HFF-Myc (cell line): ENCODE results near the gene APOL1.

Experiments used
- DNase-seq: peaks from one replicate; pipeline ENCODE4 v3.0.0-alpha.2; 2011; ENCODE audit warnings: low read depth; ENCODE audit errors: extremely low read depth
- H3K4me3 ChIP-seq: replicated peaks from 2 replicates; pipeline ENCODE4 v1.5.1; 2011; ENCODE audit warnings: low read depth, mild to moderate bottlenecking, control low read depth, low read length
- TF ChIP-seq, protein P1 (sequence below): IDR thresholded peaks from 2 replicates; pipeline ENCODE4 v1.5.1; 2012; ENCODE audit warnings: mild to moderate bottlenecking, low read depth, low read length, control low read depth; ENCODE audit errors: missing control alignments

The APOL1 gene

DNA sequence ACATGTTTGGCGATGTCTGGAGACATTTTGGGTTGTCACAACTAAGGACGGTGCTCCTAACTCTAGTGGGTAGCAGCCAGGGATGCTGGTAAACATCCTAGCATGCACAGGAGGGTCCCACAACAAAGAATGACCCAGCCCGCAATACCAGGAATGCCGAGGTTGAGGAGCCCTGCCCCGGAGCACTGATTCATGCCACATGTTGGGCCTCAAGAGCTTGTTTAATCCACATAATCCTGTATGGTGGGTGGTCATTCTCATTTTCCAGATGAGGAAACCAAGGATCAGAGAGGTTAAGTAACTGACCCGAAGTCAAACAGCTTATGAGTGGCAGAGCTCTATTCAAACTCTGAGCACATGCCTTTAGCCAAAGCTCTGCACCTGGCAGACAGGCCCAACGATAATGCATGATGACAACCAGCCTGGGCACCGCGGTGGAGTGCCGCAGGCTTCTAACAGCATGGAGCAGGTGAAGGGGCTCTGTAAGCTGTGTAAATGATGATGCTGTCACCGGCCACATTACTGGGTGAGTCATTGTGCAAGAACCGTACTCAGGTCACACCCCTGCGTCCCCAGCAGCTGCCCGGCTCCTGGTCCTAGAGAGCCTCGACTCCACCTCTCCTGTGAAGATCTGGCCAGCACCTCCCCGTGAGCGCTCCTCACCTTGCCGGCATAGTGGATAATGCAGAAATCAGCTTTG is 58.6 kb downstream of the APOL1 start:
- no peak for DNase-seq
- no peak overlapping the region for H3K4me3 ChIP-seq
- TF ChIP-seq, protein P1, sequence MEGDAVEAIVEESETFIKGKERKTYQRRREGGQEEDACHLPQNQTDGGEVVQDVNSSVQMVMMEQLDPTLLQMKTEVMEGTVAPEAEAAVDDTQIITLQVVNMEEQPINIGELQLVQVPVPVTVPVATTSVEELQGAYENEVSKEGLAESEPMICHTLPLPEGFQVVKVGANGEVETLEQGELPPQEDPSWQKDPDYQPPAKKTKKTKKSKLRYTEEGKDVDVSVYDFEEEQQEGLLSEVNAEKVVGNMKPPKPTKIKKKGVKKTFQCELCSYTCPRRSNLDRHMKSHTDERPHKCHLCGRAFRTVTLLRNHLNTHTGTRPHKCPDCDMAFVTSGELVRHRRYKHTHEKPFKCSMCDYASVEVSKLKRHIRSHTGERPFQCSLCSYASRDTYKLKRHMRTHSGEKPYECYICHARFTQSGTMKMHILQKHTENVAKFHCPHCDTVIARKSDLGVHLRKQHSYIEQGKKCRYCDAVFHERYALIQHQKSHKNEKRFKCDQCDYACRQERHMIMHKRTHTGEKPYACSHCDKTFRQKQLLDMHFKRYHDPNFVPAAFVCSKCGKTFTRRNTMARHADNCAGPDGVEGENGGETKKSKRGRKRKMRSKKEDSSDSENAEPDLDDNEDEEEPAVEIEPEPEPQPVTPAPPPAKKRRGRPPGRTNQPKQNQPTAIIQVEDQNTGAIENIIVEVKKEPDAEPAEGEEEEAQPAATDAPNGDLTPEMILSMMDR: no peak

DNA sequence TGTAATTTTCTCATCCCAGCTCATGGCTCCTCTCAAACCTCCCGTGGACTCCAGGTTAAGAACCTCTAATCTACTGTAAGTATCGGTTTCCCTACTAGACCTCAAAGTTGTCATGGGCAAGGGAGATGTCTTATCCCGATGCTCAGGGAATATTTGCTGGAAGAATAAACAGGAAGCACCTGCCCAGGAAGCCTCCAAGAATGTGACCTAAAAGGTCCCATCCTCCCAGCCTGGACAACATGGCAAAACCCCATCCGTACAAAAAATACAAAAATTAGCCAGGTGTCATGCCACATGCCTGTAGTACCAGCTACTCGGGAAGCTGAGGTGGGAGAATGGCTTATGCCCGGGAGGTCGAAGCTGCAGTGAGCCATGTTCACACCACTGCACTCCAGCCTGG is 62.4 kb downstream of the APOL1 start:
- H3K4me3 ChIP-seq: no peak overlapping the region
- TF ChIP-seq, protein P1: no peak
- DNase-seq: no peak

DNA sequence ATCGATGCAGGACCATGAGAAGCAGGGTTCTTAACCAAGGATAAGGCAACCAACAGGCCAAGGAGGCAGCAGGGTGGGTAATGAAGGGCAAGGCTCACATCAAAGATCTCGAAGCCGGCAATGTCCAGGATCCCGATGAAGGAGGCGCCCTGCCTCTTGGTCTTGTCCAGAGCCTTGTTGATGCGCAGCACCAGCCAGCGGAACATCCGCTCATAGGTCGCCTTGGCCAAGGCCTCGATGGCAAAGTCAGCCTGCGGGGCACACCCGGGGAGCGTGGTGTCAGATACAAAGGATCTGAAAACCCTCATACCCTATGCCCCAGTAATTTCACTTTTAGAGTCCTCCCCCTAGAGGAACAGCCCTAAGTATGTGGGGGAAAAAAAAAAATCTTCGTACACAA is 63.5 kb downstream of the APOL1 start:
- DNase-seq: no peak
- TF ChIP-seq, protein P1: no peak
- H3K4me3 ChIP-seq: no peak overlapping the region
